ENCODE data around the gene AMACR. TPM values are rescaled to one million over a fixed set of nuclear protein-coding genes. Genes with fewer than 3 reads are reported as not detected.

The AMACR gene
- total and polyA plus RNA-seq, 2 of the 13 experiments (the other 11 are each of a cell fraction or from before 2014, with no cell fraction given), result 8.9 to 19.7 TPM

DNA sequence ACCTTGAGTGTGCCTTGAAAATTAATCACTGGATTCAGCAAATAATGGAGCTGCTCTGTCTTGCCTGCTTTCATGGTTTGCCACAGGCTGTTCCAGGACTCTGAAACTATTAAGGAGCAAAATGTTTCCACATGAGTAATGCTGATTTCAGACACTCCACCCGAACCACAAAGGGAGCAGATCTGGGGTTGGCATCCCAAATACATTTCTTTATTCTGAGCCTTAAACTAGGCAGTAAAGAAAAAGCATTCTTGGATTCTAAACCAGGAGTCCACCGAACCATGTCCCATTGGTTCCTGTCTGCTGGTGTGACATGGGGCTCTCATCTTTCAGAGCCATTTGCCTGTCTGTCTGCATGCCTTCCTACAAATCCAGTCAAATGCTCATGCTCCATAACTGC, 45.3 kb upstream of the AMACR start:
- ATAC-seq (no peak), DNase-seq (ENCODE audit: low spot score) (no peak), FAIRE-seq (no peak)
- Histone ChIP-seq H3K27me3 (ENCODE audit: control insufficient read depth in 1 of 2, insufficient read depth in 2 of 2, low read length in 2 of 2) (no peaks in the 10 kb centered on the region; a peak in 1 of 5 replicates), H3K9ac (ENCODE audit: insufficient read depth, low read depth, low read length) (no peak overlapping the region), H3K36me3 (replicated peaks in 1 of 2; ENCODE audit: control insufficient read depth in 1 of 2, insufficient read depth in 2 of 2, low read length in 2 of 2) (peaks cover 6 to 7% of the 10 kb centered on the region in 2 experiments; a peak in 4 of 5 replicates), H3K9me3 (ENCODE audit: low read length) (no peaks in the 10 kb centered on the region), H3K79me2 (ENCODE audit: insufficient read depth, low read length) (no peaks in the 10 kb centered on the region), H3K4me2 (ENCODE audit: low read depth, low read length) (no peak overlapping the region), H4K20me1 (ENCODE audit: insufficient read depth, low read length) (no peaks in the 10 kb centered on the region), H2AFZ (ENCODE audit: low read length) (no peak overlapping the region), H3K4me3 (replicated peaks in 1 of 3; ENCODE audit: insufficient read depth in 1 of 3, low read depth in 2 of 3, low read length in 3 of 3) (no peak overlapping the region), H3K27ac (ENCODE audit: extremely low read length, insufficient read depth, low read length) (no peak overlapping the region), H3K4me1 (ENCODE audit: insufficient read depth, low read length) (no peaks in the 10 kb centered on the region)
- intact Hi-C loops (cut with micrococcal nuclease; ENCODE audit: unreplicated experiment), result no loop called here
- CTCF ChIA-PET (ENCODE audit: low intra/inter-chr PET ratio, low total read pairs), result no interaction called here
- TF ChIP-seq, protein P1, sequence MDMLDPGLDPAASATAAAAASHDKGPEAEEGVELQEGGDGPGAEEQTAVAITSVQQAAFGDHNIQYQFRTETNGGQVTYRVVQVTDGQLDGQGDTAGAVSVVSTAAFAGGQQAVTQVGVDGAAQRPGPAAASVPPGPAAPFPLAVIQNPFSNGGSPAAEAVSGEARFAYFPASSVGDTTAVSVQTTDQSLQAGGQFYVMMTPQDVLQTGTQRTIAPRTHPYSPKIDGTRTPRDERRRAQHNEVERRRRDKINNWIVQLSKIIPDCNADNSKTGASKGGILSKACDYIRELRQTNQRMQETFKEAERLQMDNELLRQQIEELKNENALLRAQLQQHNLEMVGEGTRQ (IDR thresholded peaks at IDR 0.05; ENCODE audit: low read depth, low read length), result no peak
- TF ChIP-seq, protein P1 (CRISPR knock-in tag; IDR thresholded peaks at IDR 0.05; ENCODE audit: borderline replicate concordance), result no peak
- TF ChIP-seq, protein P2, sequence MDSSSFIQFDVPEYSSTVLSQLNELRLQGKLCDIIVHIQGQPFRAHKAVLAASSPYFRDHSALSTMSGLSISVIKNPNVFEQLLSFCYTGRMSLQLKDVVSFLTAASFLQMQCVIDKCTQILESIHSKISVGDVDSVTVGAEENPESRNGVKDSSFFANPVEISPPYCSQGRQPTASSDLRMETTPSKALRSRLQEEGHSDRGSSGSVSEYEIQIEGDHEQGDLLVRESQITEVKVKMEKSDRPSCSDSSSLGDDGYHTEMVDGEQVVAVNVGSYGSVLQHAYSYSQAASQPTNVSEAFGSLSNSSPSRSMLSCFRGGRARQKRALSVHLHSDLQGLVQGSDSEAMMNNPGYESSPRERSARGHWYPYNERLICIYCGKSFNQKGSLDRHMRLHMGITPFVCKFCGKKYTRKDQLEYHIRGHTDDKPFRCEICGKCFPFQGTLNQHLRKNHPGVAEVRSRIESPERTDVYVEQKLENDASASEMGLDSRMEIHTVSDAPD (CRISPR knock-in tag; IDR thresholded peaks at IDR 0.05), result no peak
- TF ChIP-seq ZNF589 (CRISPR knock-in tag; conservative IDR thresholded peaks at IDR 0.05) (no peak), SKI (IDR thresholded peaks at IDR 0.05; ENCODE audit: partially characterized antibody) (no peak), ZNF644 (CRISPR knock-in tag; IDR thresholded peaks at IDR 0.05; ENCODE audit: low read depth) (no peak), CREM (IDR thresholded peaks at IDR 0.05) (no peak), CREM (CRISPR knock-in tag; IDR thresholded peaks at IDR 0.05) (no peak), MEIS2 (CRISPR knock-in tag; IDR thresholded peaks at IDR 0.05) (no peak), SATB2 (CRISPR knock-in tag; IDR thresholded peaks at IDR 0.05) (no peak), ZNF10 (CRISPR knock-in tag; IDR thresholded peaks at IDR 0.05; ENCODE audit: borderline replicate concordance, low read depth) (no peak), HCFC1 (IDR thresholded peaks at IDR 0.05; ENCODE audit: low read depth, low read length) (no peak), RFX3 (CRISPR knock-in tag; IDR thresholded peaks at IDR 0.05) (no peak), ZNF766 (CRISPR knock-in tag; IDR thresholded peaks at IDR 0.05; ENCODE audit: borderline replicate concordance) (no peak), KLF11 (CRISPR knock-in tag; IDR thresholded peaks at IDR 0.05) (no peak), KDM5B (CRISPR knock-in tag; IDR thresholded peaks at IDR 0.05; ENCODE audit: borderline replicate concordance) (no peak), ZNF564 (CRISPR knock-in tag; IDR thresholded peaks at IDR 0.05) (no peak), HNF4A (CRISPR knock-in tag; IDR thresholded peaks at IDR 0.05) (no peak)
- TF ChIP-seq, protein P3, sequence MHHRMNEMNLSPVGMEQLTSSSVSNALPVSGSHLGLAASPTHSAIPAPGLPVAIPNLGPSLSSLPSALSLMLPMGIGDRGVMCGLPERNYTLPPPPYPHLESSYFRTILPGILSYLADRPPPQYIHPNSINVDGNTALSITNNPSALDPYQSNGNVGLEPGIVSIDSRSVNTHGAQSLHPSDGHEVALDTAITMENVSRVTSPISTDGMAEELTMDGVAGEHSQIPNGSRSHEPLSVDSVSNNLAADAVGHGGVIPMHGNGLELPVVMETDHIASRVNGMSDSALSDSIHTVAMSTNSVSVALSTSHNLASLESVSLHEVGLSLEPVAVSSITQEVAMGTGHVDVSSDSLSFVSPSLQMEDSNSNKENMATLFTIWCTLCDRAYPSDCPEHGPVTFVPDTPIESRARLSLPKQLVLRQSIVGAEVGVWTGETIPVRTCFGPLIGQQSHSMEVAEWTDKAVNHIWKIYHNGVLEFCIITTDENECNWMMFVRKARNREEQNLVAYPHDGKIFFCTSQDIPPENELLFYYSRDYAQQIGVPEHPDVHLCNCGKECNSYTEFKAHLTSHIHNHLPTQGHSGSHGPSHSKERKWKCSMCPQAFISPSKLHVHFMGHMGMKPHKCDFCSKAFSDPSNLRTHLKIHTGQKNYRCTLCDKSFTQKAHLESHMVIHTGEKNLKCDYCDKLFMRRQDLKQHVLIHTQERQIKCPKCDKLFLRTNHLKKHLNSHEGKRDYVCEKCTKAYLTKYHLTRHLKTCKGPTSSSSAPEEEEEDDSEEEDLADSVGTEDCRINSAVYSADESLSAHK (CRISPR knock-in tag; IDR thresholded peaks at IDR 0.05; ENCODE audit: borderline replicate concordance), result no peak
- in situ Hi-C loops (cut with HindIII; ENCODE audit: extremely low pct_ligation_motif_present, low pct_unique_long_range_greater_than_20kb), result no loop called here
- POLR2A ChIA-PET, result no interaction called here
- WGBS (ENCODE audit: low lambda C conversion rate), result 63% methylated on average over 2 of the region's 2 CpGs
- BruUV-seq (replicated peaks), result no TSS peak
